T-helper 2 cell treated with Interferon-gamma antibody and Interleukin-4, amounts not matched to agents 5 μg/mL and 100 μg/mL, for 36 hours (primary cell): ENCODE data around the gene OR2D2.
"Not testable (repeated sequence)": the region's sequence is repeated elsewhere in the genome, so short reads cannot be mapped to it uniquely, and the experiment has no call there.

Source experiments
- DNase-seq: peaks from one replicate; pipeline ENCODE4 v3.0.0; 2021; ENCODE audit warnings: low spot score
- H3K27ac Mint-ChIP-seq: one replicate; pipeline ENCODE4 v1.8.0; 2021; ENCODE audit warnings: mild to moderate bottlenecking, mixed read lengths
- H3K27me3 Mint-ChIP-seq: one replicate; pipeline ENCODE4 v1.8.0; 2021; ENCODE audit warnings: low read depth, mixed read lengths
- H3K36me3 Mint-ChIP-seq: one replicate; pipeline ENCODE4 v1.8.0; 2021; ENCODE audit warnings: low read depth, mixed read lengths
- H3K4me1 Mint-ChIP-seq: one replicate; pipeline ENCODE4 v1.8.0; 2021; ENCODE audit warnings: low read depth, mixed read lengths
- H3K4me3 Mint-ChIP-seq: one replicate; pipeline ENCODE4 v1.8.0; 2022; ENCODE audit warnings: mild to moderate bottlenecking, moderate library complexity, mixed read lengths
- H3K9me3 Mint-ChIP-seq: one replicate; pipeline ENCODE4 v1.8.0; 2021; ENCODE audit warnings: mixed read lengths

Gene OR2D2

GRCh38 chr11:6904804-6905203, 12.5 kb upstream of the OR2D2 start:
- H3K9me3 Mint-ChIP-seq, H3K36me3 Mint-ChIP-seq, H3K4me3 Mint-ChIP-seq, H3K27ac Mint-ChIP-seq, H3K27me3 Mint-ChIP-seq, H3K4me1 Mint-ChIP-seq, DNase-seq: not testable (repeated sequence)

- Mint-ChIP-seq H3K27me3 (no peaks in the 10 kb centered on the region), H3K9me3 (no peaks in the 10 kb centered on the region), H3K27ac (no peak overlapping the region), H3K36me3 (no peaks in the 10 kb centered on the region), H3K4me3 (no peak overlapping the region), H3K4me1 (no peaks in the 10 kb centered on the region)
- no peak for DNase-seq
These were observed 8.2 kb upstream of the OR2D2 start for GRCh38 chr11:6900327-6900999.

- Mint-ChIP-seq H3K27ac (no peak overlapping the region), H3K27me3 (no peaks in the 10 kb centered on the region), H3K36me3 (no peaks in the 10 kb centered on the region), H3K9me3 (no peaks in the 10 kb centered on the region), H3K4me3 (no peak overlapping the region), H3K4me1 (no peaks in the 10 kb centered on the region)
- DNase-seq, result no peak
These were observed 6.6 kb upstream of the OR2D2 start for GRCh38 chr11:6898911-6899310.

GRCh38 chr11:6895010-6895409, 2.7 kb upstream of the OR2D2 start:
- Mint-ChIP-seq H3K27ac (no peak overlapping the region), H3K4me1 (no peaks in the 10 kb centered on the region), H3K9me3 (no peaks in the 10 kb centered on the region), H3K4me3 (no peak overlapping the region), H3K27me3 (peaks cover 9% of the 10 kb centered on the region), H3K36me3 (no peaks in the 10 kb centered on the region)
- DNase-seq, result no peak

GRCh38 chr11:6894097-6894496, 1.8 kb upstream of the OR2D2 start:
- Mint-ChIP-seq H3K4me3 (no peak overlapping the region), H3K9me3 (no peaks in the 10 kb centered on the region), H3K4me1 (no peaks in the 10 kb centered on the region), H3K36me3 (no peaks in the 10 kb centered on the region), H3K27ac (no peak overlapping the region), H3K27me3 (peaks cover 9% of the 10 kb centered on the region)
- no peak for DNase-seq

GRCh38 chr11:6889835-6890234, 2.5 kb downstream of the OR2D2 start:
- Mint-ChIP-seq H3K4me3 (no peak overlapping the region), H3K27ac (no peak overlapping the region), H3K4me1 (no peaks in the 10 kb centered on the region), H3K27me3 (peaks cover 10% of the 10 kb centered on the region), H3K36me3 (no peaks in the 10 kb centered on the region), H3K9me3 (no peaks in the 10 kb centered on the region)
- DNase-seq, result no peak

GRCh38 chr11:6888830-6889229, 3.5 kb downstream of the OR2D2 start:
- Mint-ChIP-seq H3K36me3 (no peaks in the 10 kb centered on the region), H3K27ac (no peak overlapping the region), H3K9me3 (no peaks in the 10 kb centered on the region)

GRCh38 chr11:6887711-6888110, 4.6 kb downstream of the OR2D2 start:
- H3K27ac Mint-ChIP-seq, H3K36me3 Mint-ChIP-seq, H3K4me1 Mint-ChIP-seq, H3K9me3 Mint-ChIP-seq, H3K4me3 Mint-ChIP-seq, DNase-seq: not testable (repeated sequence)
- H3K27me3 Mint-ChIP-seq, result peaks cover 17% of the 10 kb centered on the region

More at GRCh38 chr11:6888830-6889229, 3.5 kb downstream of the OR2D2 start:
- Mint-ChIP-seq H3K4me3 (no peak overlapping the region), H3K4me1 (no peaks in the 10 kb centered on the region), H3K27me3 (peaks cover 17% of the 10 kb centered on the region)
- DNase-seq, result no peak

- Mint-ChIP-seq H3K9me3 (no peaks in the 10 kb centered on the region), H3K27me3 (peaks cover 20% of the 10 kb centered on the region), H3K4me3 (no peak overlapping the region), H3K27ac (no peak overlapping the region), H3K36me3 (no peaks in the 10 kb centered on the region), H3K4me1 (no peaks in the 10 kb centered on the region)
- DNase-seq, result no peak
These were observed 9.5 kb downstream of the OR2D2 start for GRCh38 chr11:6882751-6883150.

GRCh38 chr11:6876914-6877313, 15.4 kb downstream of the OR2D2 start:
- H3K27ac Mint-ChIP-seq, result no peak overlapping the region
- no peaks in the 10 kb centered on the region for H3K4me1 Mint-ChIP-seq
- no peak overlapping the region for H3K4me3 Mint-ChIP-seq
- H3K36me3 Mint-ChIP-seq, result no peaks in the 10 kb centered on the region
- H3K9me3 Mint-ChIP-seq, result no peaks in the 10 kb centered on the region
- DNase-seq, result no peak
- H3K27me3 Mint-ChIP-seq, result peaks cover 4% of the 10 kb centered on the region

GRCh38 chr11:6876325-6876724, 16.0 kb downstream of the OR2D2 start, which contains the start of gene OR10A4:
Gene OR10A4 (plus strand): TSS chr11:6876625. CDS start chr11:6876648, 23 bp downstream.
- H3K36me3 Mint-ChIP-seq, result no peaks in the 10 kb centered on the region
- DNase-seq, result no peak

GRCh38 chr11:6875761-6876160, 16.5 kb downstream of the OR2D2 start:
- Mint-ChIP-seq H3K36me3 (no peaks in the 10 kb centered on the region), H3K4me1 (no peaks in the 10 kb centered on the region), H3K9me3 (no peaks in the 10 kb centered on the region), H3K27me3 (no peaks in the 10 kb centered on the region), H3K4me3 (no peak overlapping the region), H3K27ac (no peak overlapping the region)
- DNase-seq, result no peak

More at GRCh38 chr11:6876325-6876724, 16.0 kb downstream of the OR2D2 start, which contains the start of gene OR10A4:
- Mint-ChIP-seq H3K27ac (no peak within 1 kb of the TSS), H3K27me3 (peaks cover 3% of the 10 kb centered on the region), H3K9me3 (no peaks in the 10 kb centered on the region), H3K4me1 (no peaks in the 10 kb centered on the region), H3K4me3 (no peak within 1 kb of the TSS)

GRCh38 chr11:6871278-6871677, 21.0 kb downstream of the OR2D2 start:
- Mint-ChIP-seq H3K36me3 (no peaks in the 10 kb centered on the region), H3K9me3 (no peaks in the 10 kb centered on the region), H3K27ac (no peak overlapping the region), H3K4me1 (no peaks in the 10 kb centered on the region), H3K4me3 (no peak overlapping the region), H3K27me3 (peaks cover 2% of the 10 kb centered on the region)
- DNase-seq, result no peak

GRCh38 chr11:6864438-6864837, 27.9 kb downstream of the OR2D2 start:
- no peaks in the 10 kb centered on the region for H3K4me1 Mint-ChIP-seq
- H3K27me3 Mint-ChIP-seq, result peaks cover 4% of the 10 kb centered on the region
- DNase-seq, result no peak
- H3K4me3 Mint-ChIP-seq, result no peak overlapping the region
- H3K36me3 Mint-ChIP-seq, result no peaks in the 10 kb centered on the region
- no peak overlapping the region for H3K27ac Mint-ChIP-seq
- H3K9me3 Mint-ChIP-seq, result peaks cover 3% of the 10 kb centered on the region

- H3K4me3 Mint-ChIP-seq, result no peak within 1 kb of the TSS
- DNase-seq, result no peak
- H3K27me3 Mint-ChIP-seq, result peaks cover 3% of the 10 kb centered on the region
- H3K4me1 Mint-ChIP-seq, result no peaks in the 10 kb centered on the region
- H3K9me3 Mint-ChIP-seq, result peaks cover 3% of the 10 kb centered on the region
- no peaks in the 10 kb centered on the region for H3K36me3 Mint-ChIP-seq
- no peak within 1 kb of the TSS for H3K27ac Mint-ChIP-seq
These were observed 29.3 kb downstream of the OR2D2 start, which contains the start of gene OR10A2 for GRCh38 chr11:6862961-6863360. Gene OR10A2 (plus strand): TSS chr11:6863057. CDS start chr11:6869755, 6,698 bp downstream.
